WTC11 (cell line): ENCODE measurements around the gene KNTC1. TPM values are rescaled to one million over a fixed set of nuclear protein-coding genes. Genes with fewer than 3 reads are reported as not detected.

Experiments
- ATAC-seq: fragments of 200-7000 bp; cut with Tn5 transposase; 2 replicates; pipeline ENCODE4 v1.10.0; 2021; ENCODE audit warnings: mild to moderate bottlenecking, moderate library complexity
- CTCF ChIA-PET: fragments of 300-600 bp; sonication (Branson Sonifier 250); formaldehyde crosslinking; loops from one replicate; lab custom pipeline; 2021; ENCODE audit warnings: antibody characterized with exemption; lab: Charles Lee
- POLR2A ChIA-PET: fragments of 350-600 bp; sonication (Branson Sonifier 250); formaldehyde crosslinking; loops from one replicate; lab custom pipeline; 2021; ENCODE audit warnings: antibody characterized with exemption; lab: Charles Lee
- DNase-seq: peaks from one replicate; pipeline ENCODE4 v3.0.0; 2021; ENCODE audit warnings: low spot score
- H3K27ac Mint-ChIP-seq: 2 replicates; pipeline ENCODE4 v1.8.0; 2021; ENCODE audit warnings: mixed read lengths
- H3K27me3 Mint-ChIP-seq: 2 replicates; pipeline ENCODE4 v1.8.0; 2021; ENCODE audit warnings: low read depth, mild to moderate bottlenecking, moderate library complexity, mixed read lengths
- H3K36me3 Mint-ChIP-seq: 2 replicates; pipeline ENCODE4 v1.8.0; 2021; ENCODE audit warnings: mixed read lengths
- H3K4me1 Mint-ChIP-seq: 2 replicates; pipeline ENCODE4 v1.8.0; 2022; ENCODE audit warnings: mixed read lengths
- H3K4me3 Mint-ChIP-seq: 2 replicates; pipeline ENCODE4 v1.8.0; 2021; ENCODE audit warnings: mild to moderate bottlenecking, moderate library complexity, mixed read lengths
- H3K9me3 Mint-ChIP-seq: 2 replicates; pipeline ENCODE4 v1.8.0; 2021; ENCODE audit warnings: mixed read lengths
- CDX4 ChIP-seq: fragments of 250-450 bp; sonication (Bioruptor Pico); IDR thresholded peaks from 2 replicates; pipeline ENCODE4 v1.9.0; 2021; ENCODE audit warnings: moderate library complexity, mild to moderate bottlenecking, inconsistent platforms, borderline replicate concordance
- ELF4 ChIP-seq: sonication (generic); formaldehyde crosslinking; IDR thresholded peaks from 2 replicates; pipeline ENCODE4 v1.8.1; 2022; ENCODE audit warnings: low read depth, mild to moderate bottlenecking, moderate library complexity, missing genetic modification reagents
- FOXJ3 ChIP-seq: sonication (generic); formaldehyde crosslinking; IDR thresholded peaks from 2 replicates; pipeline ENCODE4 v1.9.0; 2021; ENCODE audit warnings: missing genetic modification reagents, mild to moderate bottlenecking, borderline replicate concordance
- GTF2I ChIP-seq: fragments of 250-450 bp; sonication (Bioruptor Pico); conservative IDR thresholded peaks from 2 replicates; pipeline ENCODE4 v1.4.0; 2021; ENCODE audit warnings: mild to moderate bottlenecking
- HMGXB4 ChIP-seq: sonication (generic); formaldehyde crosslinking; IDR thresholded peaks from 2 replicates; pipeline ENCODE4 v1.8.1; 2023; ENCODE audit warnings: mild to moderate bottlenecking, moderate library complexity, missing genetic modification reagents
- JAZF1 ChIP-seq: fragments of 250-450 bp; sonication (Bioruptor Pico); IDR thresholded peaks from 2 replicates; pipeline ENCODE4 v1.9.0; 2021; ENCODE audit warnings: moderate library complexity, mild to moderate bottlenecking, inconsistent platforms
- NFYB ChIP-seq: sonication (generic); formaldehyde crosslinking; conservative IDR thresholded peaks from 2 replicates; pipeline ENCODE4 v1.8.0; 2022; ENCODE audit warnings: low read depth, missing genetic modification reagents
- NR1H2 ChIP-seq: sonication (generic); formaldehyde crosslinking; IDR thresholded peaks from 2 replicates; pipeline ENCODE4 v1.9.0; 2021; ENCODE audit warnings: mild to moderate bottlenecking, moderate library complexity, missing genetic modification reagents
- NR3C1 ChIP-seq: sonication (generic); formaldehyde crosslinking; conservative IDR thresholded peaks from 2 replicates; pipeline ENCODE4 v1.8.1; 2023; ENCODE audit warnings: low read depth, mild to moderate bottlenecking, missing genetic modification reagents
- RORB ChIP-seq: fragments of 250-450 bp; sonication (Bioruptor Pico); IDR thresholded peaks from 2 replicates; pipeline ENCODE4 v1.9.0; 2021; ENCODE audit warnings: mild to moderate bottlenecking
- SMAD3 ChIP-seq: sonication (generic); formaldehyde crosslinking; IDR thresholded peaks from 2 replicates; pipeline ENCODE4 v1.8.0; 2022; ENCODE audit warnings: missing genetic modification reagents, mild to moderate bottlenecking, borderline replicate concordance
- STAT6 ChIP-seq: sonication (generic); formaldehyde crosslinking; conservative IDR thresholded peaks from 2 replicates; pipeline ENCODE4 v1.8.1; 2023; ENCODE audit warnings: mild to moderate bottlenecking, low read depth, missing genetic modification reagents, moderate library complexity
- TCF7 ChIP-seq: sonication (generic); formaldehyde crosslinking; IDR thresholded peaks from 2 replicates; pipeline ENCODE4 v1.8.0; 2022; ENCODE audit warnings: mild to moderate bottlenecking, low read depth, missing genetic modification reagents, moderate library complexity
- USF2 ChIP-seq: sonication (generic); formaldehyde crosslinking; IDR thresholded peaks from 2 replicates; pipeline ENCODE4 v1.8.1; 2023; ENCODE audit warnings: mild to moderate bottlenecking, missing genetic modification reagents, moderate library complexity
- ZMAT4 ChIP-seq: fragments of 250-450 bp; sonication (Bioruptor Pico); IDR thresholded peaks from 2 replicates; pipeline ENCODE4 v1.9.0; 2021; ENCODE audit warnings: mild to moderate bottlenecking
- ZNF219 ChIP-seq: sonication (generic); formaldehyde crosslinking; IDR thresholded peaks from 2 replicates; pipeline ENCODE4 v1.8.0; 2023; ENCODE audit warnings: missing genetic modification reagents, mild to moderate bottlenecking, borderline replicate concordance
- ZNF263 ChIP-seq: sonication (generic); formaldehyde crosslinking; IDR thresholded peaks from 2 replicates; pipeline ENCODE4 v1.8.1; 2022; ENCODE audit warnings: low read depth, mild to moderate bottlenecking, moderate library complexity, missing genetic modification reagents
- ZNF425 ChIP-seq: fragments of 250-450 bp; sonication (Bioruptor Pico); conservative IDR thresholded peaks from 2 replicates; pipeline ENCODE4 v1.9.0; 2021; ENCODE audit warnings: mild to moderate bottlenecking
- ZNF512 ChIP-seq: sonication (generic); formaldehyde crosslinking; IDR thresholded peaks from 2 replicates; pipeline ENCODE4 v1.8.1; 2022; ENCODE audit warnings: missing genetic modification reagents, borderline replicate concordance
- ZSCAN18 ChIP-seq: fragments of 250-450 bp; sonication (Bioruptor Pico); IDR thresholded peaks from 2 replicates; pipeline ENCODE4 v2.1.2; 2022; ENCODE audit warnings: mild to moderate bottlenecking, moderate library complexity
- total RNA-seq: library from RNA; stranded (reverse); gene quantifications from 3 replicates; pipeline ENCODE4 v1.2.3, GENCODE V29; 2021

KNTC1 gene
- total RNA-seq, 1 experiment from 2014 or later = 85.1 TPM

GRCh38 chr12:122518908-122519307 lies 8.1 kb upstream of the KNTC1 start:
- ChIA-PET POLR2A (no interaction called here), CTCF (no interaction called here)
- Mint-ChIP-seq H3K9me3 (no peaks in the 10 kb centered on the region), H3K36me3 (peaks cover 85% of the 10 kb centered on the region)
- TF ChIP-seq ELF4 (CRISPR knock-in tag) (no peak), ZNF219 (CRISPR knock-in tag) (no peak), JAZF1 (CRISPR knock-in tag) (no peak), RORB (CRISPR knock-in tag) (no peak), CDX4 (no peak), ZNF512 (CRISPR knock-in tag) (no peak), GTF2I (CRISPR knock-in tag) (no peak), NR1H2 (CRISPR knock-in tag) (no peak)
- TF ChIP-seq, all 79 proteins: peak for 0
- ATAC-seq = no peak
- Mint-ChIP-seq H3K4me3 (no peak overlapping the region), H3K4me1 (peaks cover 10% of the 10 kb centered on the region), H3K27ac (peak overlapping the region; percentile 30; the same call in 1 of the 2 replicates), H3K27me3 (no peaks in the 10 kb centered on the region)
- no peak for DNase-seq

GRCh38 chr12:122519418-122519817 lies 7.6 kb upstream of the KNTC1 start:
- ATAC-seq (no peak), DNase-seq (no peak)
- peaks cover 15% of the 10 kb centered on the region for H3K4me1 Mint-ChIP-seq
- ChIA-PET CTCF (no interaction called here), POLR2A (no interaction called here)
- no peaks in the 10 kb centered on the region for H3K27me3 Mint-ChIP-seq
- no peak overlapping the region for H3K27ac Mint-ChIP-seq
- H3K4me3 Mint-ChIP-seq = no peak overlapping the region
- H3K36me3 Mint-ChIP-seq = peaks cover 86% of the 10 kb centered on the region
- H3K9me3 Mint-ChIP-seq = no peaks in the 10 kb centered on the region
- TF ChIP-seq ZSCAN18 (CRISPR knock-in tag) = no peak
- no peak for TF ChIP-seq CDX4
- no peak for TF ChIP-seq ZNF425 (CRISPR knock-in tag)
- no peak for TF ChIP-seq NFYB (CRISPR knock-in tag)
- no peak for TF ChIP-seq NR3C1
- TF ChIP-seq HMGXB4 = no peak
- TF ChIP-seq ZNF512 (CRISPR knock-in tag) = no peak
- TF ChIP-seq ZNF263 = no peak
- TF ChIP-seq USF2 (CRISPR knock-in tag) = no peak
- no peak for TF ChIP-seq STAT6 (CRISPR knock-in tag)
- no peak for TF ChIP-seq TCF7 (CRISPR knock-in tag)
- no peak for TF ChIP-seq ZMAT4 (CRISPR knock-in tag)
- no peak for TF ChIP-seq SMAD3 (CRISPR knock-in tag)
- TF ChIP-seq FOXJ3 (CRISPR knock-in tag) = no peak
